WTC11 (cell line): ENCODE data around the gene STX5. TPM values are rescaled to one million over a fixed set of nuclear protein-coding genes. Genes with fewer than 3 reads are reported as not detected.

Source experiments
- ATAC-seq: fragments of 200-7000 bp; cut with Tn5 transposase; 2 replicates; pipeline ENCODE4 v1.10.0; 2021; ENCODE audit warnings: mild to moderate bottlenecking, moderate library complexity
- CTCF ChIA-PET: fragments of 300-600 bp; sonication (Branson Sonifier 250); formaldehyde crosslinking; loops from one replicate; lab custom pipeline; 2021; ENCODE audit warnings: antibody characterized with exemption; lab: Charles Lee
- POLR2A ChIA-PET: fragments of 350-600 bp; sonication (Branson Sonifier 250); formaldehyde crosslinking; loops from one replicate; lab custom pipeline; 2021; ENCODE audit warnings: antibody characterized with exemption; lab: Charles Lee
- DNase-seq: peaks from one replicate; pipeline ENCODE4 v3.0.0; 2021; ENCODE audit warnings: low spot score
- H3K27ac Mint-ChIP-seq: 2 replicates; pipeline ENCODE4 v1.8.0; 2021; ENCODE audit warnings: mixed read lengths
- H3K27me3 Mint-ChIP-seq: 2 replicates; pipeline ENCODE4 v1.8.0; 2021; ENCODE audit warnings: low read depth, mild to moderate bottlenecking, moderate library complexity, mixed read lengths
- H3K36me3 Mint-ChIP-seq: 2 replicates; pipeline ENCODE4 v1.8.0; 2021; ENCODE audit warnings: mixed read lengths
- H3K4me1 Mint-ChIP-seq: 2 replicates; pipeline ENCODE4 v1.8.0; 2022; ENCODE audit warnings: mixed read lengths
- H3K4me3 Mint-ChIP-seq: 2 replicates; pipeline ENCODE4 v1.8.0; 2021; ENCODE audit warnings: mild to moderate bottlenecking, moderate library complexity, mixed read lengths
- H3K9me3 Mint-ChIP-seq: 2 replicates; pipeline ENCODE4 v1.8.0; 2021; ENCODE audit warnings: mixed read lengths
- ATF1 ChIP-seq: sonication (generic); formaldehyde crosslinking; IDR thresholded peaks from 2 replicates; pipeline ENCODE4 v1.8.1; 2023; ENCODE audit warnings: mild to moderate bottlenecking, moderate library complexity, missing genetic modification reagents
- NFATC4 ChIP-seq: fragments of 250-450 bp; sonication (Bioruptor Pico); IDR thresholded peaks from 2 replicates; pipeline ENCODE4 v1.9.0; 2021; ENCODE audit warnings: mild to moderate bottlenecking
- NR2C2 ChIP-seq: sonication (generic); formaldehyde crosslinking; IDR thresholded peaks from 2 replicates; pipeline ENCODE4 v1.8.0; 2022; ENCODE audit warnings: mild to moderate bottlenecking, missing genetic modification reagents
- NR3C1 ChIP-seq: sonication (generic); formaldehyde crosslinking; conservative IDR thresholded peaks from 2 replicates; pipeline ENCODE4 v1.8.1; 2023; ENCODE audit warnings: low read depth, mild to moderate bottlenecking, missing genetic modification reagents
- SOX15 ChIP-seq: fragments of 250-450 bp; sonication (Bioruptor Pico); IDR thresholded peaks from 2 replicates; pipeline ENCODE4 v1.9.0; 2021; ENCODE audit warnings: mild to moderate bottlenecking
- TCF7 ChIP-seq: sonication (generic); formaldehyde crosslinking; IDR thresholded peaks from 2 replicates; pipeline ENCODE4 v1.8.0; 2022; ENCODE audit warnings: mild to moderate bottlenecking, low read depth, missing genetic modification reagents, moderate library complexity
- ZNF263 ChIP-seq: sonication (generic); formaldehyde crosslinking; IDR thresholded peaks from 2 replicates; pipeline ENCODE4 v1.8.1; 2022; ENCODE audit warnings: low read depth, mild to moderate bottlenecking, moderate library complexity, missing genetic modification reagents
- ZNF423 ChIP-seq: fragments of 250-450 bp; sonication (Bioruptor Pico); IDR thresholded peaks from 2 replicates; pipeline ENCODE4 v2.1.2; 2022; ENCODE audit warnings: mild to moderate bottlenecking, moderate library complexity
- total RNA-seq: library from RNA; stranded (reverse); gene quantifications from 3 replicates; pipeline ENCODE4 v1.2.3, GENCODE V29; 2021
- TF ChIP-seq, protein P1 (sequence below): sonication (generic); formaldehyde crosslinking; IDR thresholded peaks from 2 replicates; pipeline ENCODE4 v1.8.0; 2022; ENCODE audit warnings: missing genetic modification reagents
- TF ChIP-seq, protein P2 (sequence below): sonication (generic); formaldehyde crosslinking; IDR thresholded peaks from 2 replicates; pipeline ENCODE4 v1.8.0; 2023; ENCODE audit warnings: missing genetic modification reagents, mild to moderate bottlenecking, borderline replicate concordance
- TF ChIP-seq, protein P3 (sequence below): sonication (generic); formaldehyde crosslinking; IDR thresholded peaks from 2 replicates; pipeline ENCODE4 v1.8.0; 2023; ENCODE audit warnings: mild to moderate bottlenecking, missing genetic modification reagents
- TF ChIP-seq, protein P4 (sequence below): fragments of 250-450 bp; sonication (Bioruptor Pico); IDR thresholded peaks from 2 replicates; pipeline ENCODE4 v1.9.0; 2021; ENCODE audit warnings: mild to moderate bottlenecking, borderline replicate concordance
- TF ChIP-seq, protein P5 (sequence below): sonication (generic); formaldehyde crosslinking; IDR thresholded peaks from 2 replicates; pipeline ENCODE4 v1.8.0; 2022; ENCODE audit warnings: mild to moderate bottlenecking, missing genetic modification reagents
- TF ChIP-seq, protein P6 (sequence below): fragments of 250-450 bp; sonication (Bioruptor Pico); conservative IDR thresholded peaks from 2 replicates; pipeline ENCODE4 v1.9.0; 2021; ENCODE audit warnings: mild to moderate bottlenecking
- TF ChIP-seq, protein P7 (sequence below): sonication (generic); formaldehyde crosslinking; IDR thresholded peaks from 2 replicates; pipeline ENCODE4 v1.8.1; 2022; ENCODE audit warnings: mild to moderate bottlenecking, moderate library complexity, missing genetic modification reagents

Gene STX5
- total RNA-seq, 1 experiment from 2014 or later = 30.2 TPM

DNA sequence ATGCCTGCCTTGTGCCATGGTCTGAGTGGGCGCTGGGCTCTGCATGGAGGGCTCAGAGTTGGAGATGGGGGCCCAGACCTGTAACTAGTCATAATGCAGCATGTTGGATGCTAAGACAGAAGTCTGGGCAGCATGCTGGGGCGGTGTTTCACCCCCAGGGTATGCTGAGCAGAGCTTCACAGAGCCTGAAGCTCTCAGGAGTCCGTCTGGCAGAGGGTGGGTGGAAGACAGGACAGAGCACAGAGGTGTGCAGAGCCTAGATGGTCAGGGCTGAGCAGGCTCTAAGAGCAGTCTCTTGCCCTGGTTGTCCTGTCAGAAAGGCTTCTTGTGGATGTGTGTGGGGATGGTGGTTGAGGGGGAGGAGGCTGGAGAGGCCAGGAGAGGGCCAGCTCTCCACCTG lies 53.4 kb downstream of the STX5 start:
- CTCF ChIA-PET = interaction anchor here (11.6 kb wide), 1 partner anchor 8 kb away, joined by 121 read pairs; the partner anchor contains the start of gene TMEM179B
- peaks cover 60% of the 10 kb centered on the region for H3K36me3 Mint-ChIP-seq
- POLR2A ChIA-PET = no interaction called here

More for the DNA sequence above, 53.4 kb downstream of the STX5 start:
- Mint-ChIP-seq H3K27ac (peak overlapping the region; percentile 89), H3K4me3 (no peak overlapping the region), H3K9me3 (no peaks in the 10 kb centered on the region), H3K4me1 (no peaks in the 10 kb centered on the region)
- no peak for DNase-seq
- no peak for ATAC-seq
- TF ChIP-seq SOX15 (CRISPR knock-in tag) (no peak), ATF1 (CRISPR knock-in tag) (no peak), ZNF263 (CRISPR knock-in tag) (no peak), NFATC4 (CRISPR knock-in tag) (no peak), ZNF423 (CRISPR knock-in tag) (no peak), NR2C2 (no peak), TCF7 (CRISPR knock-in tag) (no peak), NR3C1 (no peak)
- TF ChIP-seq, protein P1, sequence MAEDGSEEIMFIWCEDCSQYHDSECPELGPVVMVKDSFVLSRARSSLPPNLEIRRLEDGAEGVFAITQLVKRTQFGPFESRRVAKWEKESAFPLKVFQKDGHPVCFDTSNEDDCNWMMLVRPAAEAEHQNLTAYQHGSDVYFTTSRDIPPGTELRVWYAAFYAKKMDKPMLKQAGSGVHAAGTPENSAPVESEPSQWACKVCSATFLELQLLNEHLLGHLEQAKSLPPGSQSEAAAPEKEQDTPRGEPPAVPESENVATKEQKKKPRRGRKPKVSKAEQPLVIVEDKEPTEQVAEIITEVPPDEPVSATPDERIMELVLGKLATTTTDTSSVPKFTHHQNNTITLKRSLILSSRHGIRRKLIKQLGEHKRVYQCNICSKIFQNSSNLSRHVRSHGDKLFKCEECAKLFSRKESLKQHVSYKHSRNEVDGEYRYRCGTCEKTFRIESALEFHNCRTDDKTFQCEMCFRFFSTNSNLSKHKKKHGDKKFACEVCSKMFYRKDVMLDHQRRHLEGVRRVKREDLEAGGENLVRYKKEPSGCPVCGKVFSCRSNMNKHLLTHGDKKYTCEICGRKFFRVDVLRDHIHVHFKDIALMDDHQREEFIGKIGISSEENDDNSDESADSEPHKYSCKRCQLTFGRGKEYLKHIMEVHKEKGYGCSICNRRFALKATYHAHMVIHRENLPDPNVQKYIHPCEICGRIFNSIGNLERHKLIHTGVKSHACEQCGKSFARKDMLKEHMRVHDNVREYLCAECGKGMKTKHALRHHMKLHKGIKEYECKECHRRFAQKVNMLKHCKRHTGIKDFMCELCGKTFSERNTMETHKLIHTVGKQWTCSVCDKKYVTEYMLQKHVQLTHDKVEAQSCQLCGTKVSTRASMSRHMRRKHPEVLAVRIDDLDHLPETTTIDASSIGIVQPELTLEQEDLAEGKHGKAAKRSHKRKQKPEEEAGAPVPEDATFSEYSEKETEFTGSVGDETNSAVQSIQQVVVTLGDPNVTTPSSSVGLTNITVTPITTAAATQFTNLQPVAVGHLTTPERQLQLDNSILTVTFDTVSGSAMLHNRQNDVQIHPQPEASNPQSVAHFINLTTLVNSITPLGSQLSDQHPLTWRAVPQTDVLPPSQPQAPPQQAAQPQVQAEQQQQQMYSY (CRISPR knock-in tag) = no peak
- TF ChIP-seq, protein P2, sequence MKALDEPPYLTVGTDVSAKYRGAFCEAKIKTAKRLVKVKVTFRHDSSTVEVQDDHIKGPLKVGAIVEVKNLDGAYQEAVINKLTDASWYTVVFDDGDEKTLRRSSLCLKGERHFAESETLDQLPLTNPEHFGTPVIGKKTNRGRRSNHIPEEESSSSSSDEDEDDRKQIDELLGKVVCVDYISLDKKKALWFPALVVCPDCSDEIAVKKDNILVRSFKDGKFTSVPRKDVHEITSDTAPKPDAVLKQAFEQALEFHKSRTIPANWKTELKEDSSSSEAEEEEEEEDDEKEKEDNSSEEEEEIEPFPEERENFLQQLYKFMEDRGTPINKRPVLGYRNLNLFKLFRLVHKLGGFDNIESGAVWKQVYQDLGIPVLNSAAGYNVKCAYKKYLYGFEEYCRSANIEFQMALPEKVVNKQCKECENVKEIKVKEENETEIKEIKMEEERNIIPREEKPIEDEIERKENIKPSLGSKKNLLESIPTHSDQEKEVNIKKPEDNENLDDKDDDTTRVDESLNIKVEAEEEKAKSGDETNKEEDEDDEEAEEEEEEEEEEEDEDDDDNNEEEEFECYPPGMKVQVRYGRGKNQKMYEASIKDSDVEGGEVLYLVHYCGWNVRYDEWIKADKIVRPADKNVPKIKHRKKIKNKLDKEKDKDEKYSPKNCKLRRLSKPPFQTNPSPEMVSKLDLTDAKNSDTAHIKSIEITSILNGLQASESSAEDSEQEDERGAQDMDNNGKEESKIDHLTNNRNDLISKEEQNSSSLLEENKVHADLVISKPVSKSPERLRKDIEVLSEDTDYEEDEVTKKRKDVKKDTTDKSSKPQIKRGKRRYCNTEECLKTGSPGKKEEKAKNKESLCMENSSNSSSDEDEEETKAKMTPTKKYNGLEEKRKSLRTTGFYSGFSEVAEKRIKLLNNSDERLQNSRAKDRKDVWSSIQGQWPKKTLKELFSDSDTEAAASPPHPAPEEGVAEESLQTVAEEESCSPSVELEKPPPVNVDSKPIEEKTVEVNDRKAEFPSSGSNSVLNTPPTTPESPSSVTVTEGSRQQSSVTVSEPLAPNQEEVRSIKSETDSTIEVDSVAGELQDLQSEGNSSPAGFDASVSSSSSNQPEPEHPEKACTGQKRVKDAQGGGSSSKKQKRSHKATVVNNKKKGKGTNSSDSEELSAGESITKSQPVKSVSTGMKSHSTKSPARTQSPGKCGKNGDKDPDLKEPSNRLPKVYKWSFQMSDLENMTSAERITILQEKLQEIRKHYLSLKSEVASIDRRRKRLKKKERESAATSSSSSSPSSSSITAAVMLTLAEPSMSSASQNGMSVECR (CRISPR knock-in tag) = no peak
- TF ChIP-seq, protein P3, sequence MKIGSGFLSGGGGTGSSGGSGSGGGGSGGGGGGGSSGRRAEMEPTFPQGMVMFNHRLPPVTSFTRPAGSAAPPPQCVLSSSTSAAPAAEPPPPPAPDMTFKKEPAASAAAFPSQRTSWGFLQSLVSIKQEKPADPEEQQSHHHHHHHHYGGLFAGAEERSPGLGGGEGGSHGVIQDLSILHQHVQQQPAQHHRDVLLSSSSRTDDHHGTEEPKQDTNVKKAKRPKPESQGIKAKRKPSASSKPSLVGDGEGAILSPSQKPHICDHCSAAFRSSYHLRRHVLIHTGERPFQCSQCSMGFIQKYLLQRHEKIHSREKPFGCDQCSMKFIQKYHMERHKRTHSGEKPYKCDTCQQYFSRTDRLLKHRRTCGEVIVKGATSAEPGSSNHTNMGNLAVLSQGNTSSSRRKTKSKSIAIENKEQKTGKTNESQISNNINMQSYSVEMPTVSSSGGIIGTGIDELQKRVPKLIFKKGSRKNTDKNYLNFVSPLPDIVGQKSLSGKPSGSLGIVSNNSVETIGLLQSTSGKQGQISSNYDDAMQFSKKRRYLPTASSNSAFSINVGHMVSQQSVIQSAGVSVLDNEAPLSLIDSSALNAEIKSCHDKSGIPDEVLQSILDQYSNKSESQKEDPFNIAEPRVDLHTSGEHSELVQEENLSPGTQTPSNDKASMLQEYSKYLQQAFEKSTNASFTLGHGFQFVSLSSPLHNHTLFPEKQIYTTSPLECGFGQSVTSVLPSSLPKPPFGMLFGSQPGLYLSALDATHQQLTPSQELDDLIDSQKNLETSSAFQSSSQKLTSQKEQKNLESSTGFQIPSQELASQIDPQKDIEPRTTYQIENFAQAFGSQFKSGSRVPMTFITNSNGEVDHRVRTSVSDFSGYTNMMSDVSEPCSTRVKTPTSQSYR (CRISPR knock-in tag) = no peak
- TF ChIP-seq, protein P4, sequence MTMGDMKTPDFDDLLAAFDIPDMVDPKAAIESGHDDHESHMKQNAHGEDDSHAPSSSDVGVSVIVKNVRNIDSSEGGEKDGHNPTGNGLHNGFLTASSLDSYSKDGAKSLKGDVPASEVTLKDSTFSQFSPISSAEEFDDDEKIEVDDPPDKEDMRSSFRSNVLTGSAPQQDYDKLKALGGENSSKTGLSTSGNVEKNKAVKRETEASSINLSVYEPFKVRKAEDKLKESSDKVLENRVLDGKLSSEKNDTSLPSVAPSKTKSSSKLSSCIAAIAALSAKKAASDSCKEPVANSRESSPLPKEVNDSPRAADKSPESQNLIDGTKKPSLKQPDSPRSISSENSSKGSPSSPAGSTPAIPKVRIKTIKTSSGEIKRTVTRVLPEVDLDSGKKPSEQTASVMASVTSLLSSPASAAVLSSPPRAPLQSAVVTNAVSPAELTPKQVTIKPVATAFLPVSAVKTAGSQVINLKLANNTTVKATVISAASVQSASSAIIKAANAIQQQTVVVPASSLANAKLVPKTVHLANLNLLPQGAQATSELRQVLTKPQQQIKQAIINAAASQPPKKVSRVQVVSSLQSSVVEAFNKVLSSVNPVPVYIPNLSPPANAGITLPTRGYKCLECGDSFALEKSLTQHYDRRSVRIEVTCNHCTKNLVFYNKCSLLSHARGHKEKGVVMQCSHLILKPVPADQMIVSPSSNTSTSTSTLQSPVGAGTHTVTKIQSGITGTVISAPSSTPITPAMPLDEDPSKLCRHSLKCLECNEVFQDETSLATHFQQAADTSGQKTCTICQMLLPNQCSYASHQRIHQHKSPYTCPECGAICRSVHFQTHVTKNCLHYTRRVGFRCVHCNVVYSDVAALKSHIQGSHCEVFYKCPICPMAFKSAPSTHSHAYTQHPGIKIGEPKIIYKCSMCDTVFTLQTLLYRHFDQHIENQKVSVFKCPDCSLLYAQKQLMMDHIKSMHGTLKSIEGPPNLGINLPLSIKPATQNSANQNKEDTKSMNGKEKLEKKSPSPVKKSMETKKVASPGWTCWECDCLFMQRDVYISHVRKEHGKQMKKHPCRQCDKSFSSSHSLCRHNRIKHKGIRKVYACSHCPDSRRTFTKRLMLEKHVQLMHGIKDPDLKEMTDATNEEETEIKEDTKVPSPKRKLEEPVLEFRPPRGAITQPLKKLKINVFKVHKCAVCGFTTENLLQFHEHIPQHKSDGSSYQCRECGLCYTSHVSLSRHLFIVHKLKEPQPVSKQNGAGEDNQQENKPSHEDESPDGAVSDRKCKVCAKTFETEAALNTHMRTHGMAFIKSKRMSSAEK = no peak
- TF ChIP-seq, protein P5, sequence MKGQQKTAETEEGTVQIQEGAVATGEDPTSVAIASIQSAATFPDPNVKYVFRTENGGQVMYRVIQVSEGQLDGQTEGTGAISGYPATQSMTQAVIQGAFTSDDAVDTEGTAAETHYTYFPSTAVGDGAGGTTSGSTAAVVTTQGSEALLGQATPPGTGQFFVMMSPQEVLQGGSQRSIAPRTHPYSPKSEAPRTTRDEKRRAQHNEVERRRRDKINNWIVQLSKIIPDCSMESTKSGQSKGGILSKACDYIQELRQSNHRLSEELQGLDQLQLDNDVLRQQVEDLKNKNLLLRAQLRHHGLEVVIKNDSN (CRISPR knock-in tag) = no peak
- TF ChIP-seq, protein P6, sequence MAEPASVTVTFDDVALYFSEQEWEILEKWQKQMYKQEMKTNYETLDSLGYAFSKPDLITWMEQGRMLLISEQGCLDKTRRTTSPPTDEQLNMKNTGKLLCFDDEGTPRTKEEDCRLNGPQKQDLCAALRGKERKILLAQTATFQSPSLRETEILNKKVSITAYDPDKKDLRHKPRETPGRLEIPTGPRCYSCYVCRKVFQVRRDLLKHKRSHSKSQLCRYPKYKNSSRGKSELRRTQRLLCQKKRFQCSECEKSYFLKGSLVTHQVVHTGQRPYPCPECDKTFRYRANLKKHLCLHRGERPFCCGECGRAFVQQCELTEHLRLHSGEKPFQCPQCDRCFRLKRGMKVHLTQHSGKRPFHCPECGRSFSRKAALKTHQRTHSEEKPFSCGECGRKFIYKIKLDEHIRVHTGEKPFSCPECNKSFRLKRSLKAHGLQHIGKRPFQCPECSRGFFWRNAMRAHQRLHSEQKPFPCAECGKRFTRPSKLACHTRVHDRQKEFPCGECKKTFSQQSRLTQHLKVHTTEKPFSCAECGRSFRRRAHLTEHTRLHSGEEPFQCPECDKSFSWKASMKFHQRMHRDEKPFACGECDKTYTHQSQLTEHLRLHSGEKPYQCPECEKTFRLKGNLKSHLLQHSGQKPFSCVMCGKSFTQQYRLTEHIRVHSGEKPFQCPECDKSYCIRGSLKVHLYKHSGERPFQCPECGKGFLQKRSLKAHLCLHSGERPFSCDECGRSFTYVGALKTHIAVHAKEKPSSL = no peak
- TF ChIP-seq, protein P7, sequence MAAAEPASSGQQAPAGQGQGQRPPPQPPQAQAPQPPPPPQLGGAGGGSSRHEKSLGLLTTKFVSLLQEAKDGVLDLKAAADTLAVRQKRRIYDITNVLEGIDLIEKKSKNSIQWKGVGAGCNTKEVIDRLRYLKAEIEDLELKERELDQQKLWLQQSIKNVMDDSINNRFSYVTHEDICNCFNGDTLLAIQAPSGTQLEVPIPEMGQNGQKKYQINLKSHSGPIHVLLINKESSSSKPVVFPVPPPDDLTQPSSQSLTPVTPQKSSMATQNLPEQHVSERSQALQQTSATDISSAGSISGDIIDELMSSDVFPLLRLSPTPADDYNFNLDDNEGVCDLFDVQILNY (CRISPR knock-in tag) = no peak
- TF ChIP-seq, all 79 proteins: peak for 0
- H3K27me3 Mint-ChIP-seq = no peaks in the 10 kb centered on the region
